Measurements from ENCODE around the gene RPRD1B. TPM values are rescaled to one million over a fixed set of nuclear protein-coding genes. Genes with fewer than 3 reads are reported as not detected.

RPRD1B gene, protein sequence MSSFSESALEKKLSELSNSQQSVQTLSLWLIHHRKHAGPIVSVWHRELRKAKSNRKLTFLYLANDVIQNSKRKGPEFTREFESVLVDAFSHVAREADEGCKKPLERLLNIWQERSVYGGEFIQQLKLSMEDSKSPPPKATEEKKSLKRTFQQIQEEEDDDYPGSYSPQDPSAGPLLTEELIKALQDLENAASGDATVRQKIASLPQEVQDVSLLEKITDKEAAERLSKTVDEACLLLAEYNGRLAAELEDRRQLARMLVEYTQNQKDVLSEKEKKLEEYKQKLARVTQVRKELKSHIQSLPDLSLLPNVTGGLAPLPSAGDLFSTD
- total RNA-seq: 13.6 and 16.7 TPM in 2 replicates

DNA sequence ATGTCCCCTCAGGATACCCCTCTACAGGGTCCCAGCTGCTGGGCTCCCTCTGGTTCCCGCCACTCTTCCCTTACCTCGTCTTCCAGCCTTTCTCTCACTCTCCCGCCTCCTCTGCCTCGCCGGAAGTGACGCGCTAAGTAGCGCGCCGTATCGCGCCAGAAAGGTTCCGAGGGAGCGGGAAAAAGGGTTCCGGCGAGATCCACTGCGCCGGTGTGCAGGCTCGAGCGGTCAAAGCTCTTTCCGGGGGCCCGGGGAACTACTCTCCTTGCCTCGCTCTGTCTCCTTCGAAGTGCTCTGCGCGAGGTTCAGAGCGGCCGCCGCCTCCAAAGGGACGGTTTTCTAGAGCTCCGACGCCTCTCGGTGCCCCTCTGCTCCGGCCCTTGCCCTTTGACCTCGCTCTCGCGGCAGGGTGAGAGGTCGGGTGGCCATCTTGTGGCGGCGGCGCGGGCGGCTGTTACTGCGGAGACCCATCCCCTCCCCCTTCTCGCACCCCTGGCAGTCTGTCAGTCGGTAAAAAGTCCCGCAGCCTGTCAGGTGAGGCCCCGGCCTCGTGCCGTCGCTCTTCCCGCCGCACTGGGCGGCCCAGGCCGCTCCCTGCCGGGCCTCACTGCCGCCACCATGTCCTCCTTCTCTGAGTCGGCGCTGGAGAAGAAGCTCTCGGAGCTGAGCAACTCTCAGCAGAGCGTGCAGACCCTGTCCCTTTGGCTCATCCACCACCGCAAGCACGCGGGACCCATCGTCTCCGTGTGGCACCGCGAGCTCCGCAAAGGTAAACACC is at the start of gene RPRD1B, which contains the start of gene TTI1:
RPRD1B (plus strand) TSS at position 417 of the 778 bp plus-strand sequence; CDS start at position 619, 202 bp downstream.
TTI1 (minus strand) TSS at position 127 of the 778 bp plus-strand sequence. CDS start 19,640 bp downstream, outside the sequence.

Other genes starting within 250 kb of the RPRD1B start
- 0.32 and 2.7 TPM in 2 replicates for gene VSTM2L, start 130.6 kb upstream of the RPRD1B start, total RNA-seq
- gene TTI1, start 290 bp upstream of the RPRD1B start, total RNA-seq: 13.2 and 16.5 TPM in 2 replicates
- gene TGM2, start 131.5 kb downstream of the RPRD1B start, total RNA-seq: 12.6 and 118 TPM in 2 replicates
- 3.3 and 4.1 TPM in 2 replicates for gene KIAA1755, start 227.0 kb downstream of the RPRD1B start, total RNA-seq